GM21447 (cell line): Measurements from ENCODE around the gene KDM5C.
A peak's percentile ranks its signal among the peaks of the same experiment; 100 is the strongest.
"Not testable (repeated sequence)": the region's sequence is repeated elsewhere in the genome, so short reads cannot be mapped to it uniquely, and the experiment has no call there.

Source experiments
- ATAC-seq: cut with Tn5 transposase; IDR thresholded peaks from one replicate; pipeline ENCODE4 v1.9.1; 2021; ENCODE audit not compliant: unreplicated experiment

The KDM5C gene

DNA sequence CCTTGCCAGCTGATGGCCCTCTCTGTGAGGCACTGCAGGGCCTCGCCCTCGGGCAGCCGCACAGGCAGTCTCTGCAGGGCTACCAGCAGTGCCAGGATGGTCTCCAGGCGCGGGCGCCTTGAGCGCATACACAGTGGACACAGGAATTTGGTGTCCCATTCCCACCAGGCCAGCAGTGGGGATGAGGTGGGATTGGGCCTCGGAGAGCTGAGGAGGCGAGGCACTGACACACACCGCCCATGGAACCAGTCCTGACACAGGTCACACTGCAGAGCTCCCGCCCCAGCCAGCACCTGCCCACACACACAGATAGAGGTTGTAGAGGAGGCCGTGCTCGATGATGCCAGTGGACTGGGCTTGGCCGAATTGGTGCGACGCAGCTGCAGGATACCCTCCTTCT, 30.7 kb downstream of the KDM5C start:
- no peak for ATAC-seq

DNA sequence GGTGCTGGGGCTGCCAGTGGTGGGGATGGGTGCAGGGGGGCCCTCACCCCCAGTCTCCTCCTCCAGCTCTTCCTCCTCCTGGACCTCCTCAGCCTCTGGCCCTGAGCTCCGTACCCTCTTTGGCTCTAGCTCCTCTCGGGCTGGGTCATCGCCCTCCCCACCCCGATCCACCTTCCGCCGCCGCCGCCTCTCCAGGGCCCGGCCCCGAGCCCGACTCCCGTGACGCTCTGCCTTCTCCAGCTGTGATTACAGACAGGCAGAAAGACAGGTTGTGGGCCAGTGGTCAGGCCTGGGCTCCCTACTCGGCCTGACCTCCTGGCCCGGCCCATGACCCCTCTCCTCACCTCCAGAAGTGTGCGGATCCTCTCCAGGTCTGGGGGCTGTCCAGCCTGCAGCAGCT, 31.9 kb downstream of the KDM5C start:
- ATAC-seq: no peak

DNA sequence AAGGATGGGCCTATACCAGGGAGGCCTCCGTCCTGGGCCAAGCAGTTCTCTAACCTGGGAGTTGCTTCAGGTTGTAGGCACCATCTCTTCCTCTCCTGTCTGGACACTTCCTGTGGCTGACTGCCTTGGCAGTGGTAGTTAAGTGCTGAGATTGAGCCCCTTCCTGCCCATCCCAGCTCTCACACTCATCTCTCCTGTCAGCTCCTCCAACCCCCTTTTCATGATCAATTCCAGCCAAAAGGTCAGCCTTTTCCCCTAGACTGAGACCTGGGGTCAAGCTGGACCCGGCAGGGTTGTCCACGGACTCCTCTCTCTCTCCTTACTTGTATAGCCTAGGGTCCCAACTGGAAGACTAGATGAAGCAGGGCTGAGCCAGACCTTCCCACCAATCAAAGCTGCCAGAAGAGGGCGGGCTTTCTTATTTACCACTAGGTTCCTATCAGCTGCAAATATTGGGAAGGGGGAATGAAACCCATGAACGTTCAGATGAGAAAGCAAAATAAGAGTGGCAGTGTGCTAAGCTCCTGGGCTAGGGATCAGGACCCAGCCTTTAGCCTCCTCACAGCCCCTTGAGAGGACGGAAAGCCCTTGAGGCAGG, 34.5 kb downstream of the KDM5C start:
- no peak for ATAC-seq

DNA sequence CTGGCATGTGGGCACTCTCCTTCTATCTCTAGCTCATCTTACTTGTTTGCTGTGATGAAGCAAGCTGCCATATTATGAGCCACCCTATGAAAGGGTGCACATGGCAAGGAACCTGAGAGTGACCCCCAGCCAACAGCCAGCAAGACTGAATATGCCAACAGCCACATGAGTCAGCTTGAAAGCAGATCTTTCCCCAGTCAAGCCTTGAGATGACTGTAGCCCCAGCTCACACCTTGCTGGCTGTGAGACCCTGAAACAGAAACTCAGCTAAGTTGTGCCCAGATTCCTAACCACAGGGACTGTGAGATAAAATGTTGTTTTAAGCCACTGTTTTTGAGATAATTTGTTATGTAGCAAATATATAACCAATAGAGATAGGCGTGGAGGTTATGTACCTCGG, 36.2 kb downstream of the KDM5C start:
- peak; percentile 81 for ATAC-seq

DNA sequence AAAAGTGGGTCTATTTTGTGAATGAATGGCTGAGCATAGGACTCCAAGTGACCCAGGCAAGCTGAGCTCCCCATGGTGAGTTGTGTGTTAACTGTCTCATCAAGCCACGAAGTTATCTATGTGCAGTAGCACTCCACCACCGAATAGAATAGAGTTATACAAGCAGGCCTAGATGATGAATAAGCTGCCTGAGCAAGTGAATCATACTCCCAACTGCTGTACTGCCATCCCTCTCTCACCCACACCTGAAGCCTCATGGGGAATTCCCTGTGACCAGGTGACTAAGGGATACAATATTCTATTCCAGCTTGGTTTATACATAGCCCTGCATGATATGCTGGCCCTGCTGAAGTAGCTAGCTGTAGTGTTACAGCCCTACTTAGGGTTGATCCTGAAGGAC, 38.7 kb downstream of the KDM5C start:
- ATAC-seq: no peak

DNA sequence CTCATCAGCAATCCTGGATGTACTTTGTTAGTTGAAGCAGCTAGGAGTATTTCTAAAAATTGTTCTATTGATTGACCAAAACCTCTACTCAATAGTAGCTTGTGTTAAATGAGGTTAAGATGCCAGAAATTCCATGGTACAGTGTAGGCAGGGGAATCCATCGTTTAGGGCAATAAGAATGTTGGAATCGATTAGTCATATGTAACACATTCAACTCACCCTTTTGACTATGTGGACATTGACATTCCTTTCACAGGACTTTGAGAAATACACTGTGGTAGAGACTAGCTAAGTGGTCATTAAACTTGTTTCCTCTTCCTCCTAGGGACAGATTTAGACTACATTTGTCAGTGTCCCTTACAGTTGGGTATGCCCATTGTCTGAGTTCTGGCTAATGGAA, 40.2 kb downstream of the KDM5C start:
- ATAC-seq: no peak

DNA sequence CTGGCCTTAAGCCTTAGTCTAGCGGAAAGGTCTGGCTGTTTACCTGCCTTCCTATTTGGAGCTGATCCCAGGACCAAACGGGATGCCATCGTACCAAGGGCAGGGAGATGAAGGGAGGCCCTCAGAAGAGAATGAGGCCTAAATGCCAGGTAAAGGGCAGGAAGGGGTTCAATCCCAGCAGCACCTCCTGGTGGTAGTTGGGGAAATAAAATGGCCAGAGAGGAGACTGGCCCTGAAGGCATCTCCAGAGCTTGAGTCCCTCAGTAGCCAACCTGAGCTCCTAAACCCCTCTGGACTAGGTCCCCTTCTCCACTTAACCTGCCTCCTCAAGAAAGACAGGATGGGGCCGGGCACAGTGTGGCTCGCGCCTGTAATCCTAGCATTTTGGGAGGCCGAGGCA, 53.7 kb downstream of the KDM5C start:
- ATAC-seq: no peak

DNA sequence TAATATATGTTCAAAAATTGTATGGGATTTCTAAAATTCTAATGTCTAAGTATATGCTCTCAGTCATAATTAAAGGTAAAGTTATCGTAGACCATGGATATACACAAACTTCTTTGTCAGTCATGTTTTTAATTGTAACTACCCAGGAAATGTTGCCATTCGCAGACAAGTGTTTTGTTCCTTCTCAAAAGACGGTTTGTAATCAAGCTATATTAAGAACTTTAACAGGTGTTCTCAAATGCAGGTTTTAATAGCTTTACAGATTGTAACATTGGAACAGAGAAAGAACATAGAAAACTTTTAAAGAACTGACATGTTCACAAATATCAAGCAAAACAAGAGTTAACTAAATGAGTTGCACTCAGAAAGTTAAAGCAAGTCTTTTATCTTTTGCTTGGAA, 58.9 kb downstream of the KDM5C start:
- no peak for ATAC-seq

DNA sequence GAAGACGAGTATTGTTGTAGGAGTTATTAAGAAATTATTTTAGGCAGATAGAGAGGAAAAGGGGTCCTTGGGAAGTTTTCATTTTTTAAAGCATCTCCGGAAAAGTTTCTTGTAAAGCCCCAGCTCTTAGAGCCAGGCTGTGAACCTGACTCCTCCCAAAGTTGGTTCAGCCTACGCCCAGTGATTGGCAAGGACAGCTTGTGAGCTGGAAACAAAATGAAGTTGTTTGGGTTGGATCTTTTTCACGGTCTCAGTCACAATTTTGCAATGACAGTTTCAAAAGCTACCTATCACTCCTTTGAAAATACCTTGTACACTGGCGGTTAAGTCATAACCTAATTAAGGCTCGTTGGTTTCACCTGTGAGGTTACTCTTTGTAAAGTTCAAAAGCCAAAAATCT, 60.4 kb downstream of the KDM5C start:
- ATAC-seq: not testable (repeated sequence)

DNA sequence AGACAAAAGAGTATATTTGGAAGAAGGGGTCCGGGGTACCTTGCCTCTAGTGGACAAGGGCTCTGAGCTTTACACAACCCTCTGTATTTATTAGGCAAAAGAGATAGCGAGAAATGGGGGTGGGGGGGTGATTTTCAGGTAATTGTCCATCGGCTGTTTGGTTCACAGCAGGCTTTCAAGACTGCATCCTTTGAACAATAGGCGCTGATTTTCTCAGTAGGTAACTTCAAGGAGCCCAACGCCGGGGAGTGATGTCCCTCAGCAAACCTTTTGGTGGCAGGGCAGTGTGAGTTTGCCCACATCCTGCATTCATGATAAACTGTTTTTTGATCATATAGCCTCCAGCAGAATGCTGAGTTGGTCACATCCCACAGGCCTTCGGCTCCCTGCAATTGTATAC, 61.6 kb downstream of the KDM5C start:
- ATAC-seq: no peak

DNA sequence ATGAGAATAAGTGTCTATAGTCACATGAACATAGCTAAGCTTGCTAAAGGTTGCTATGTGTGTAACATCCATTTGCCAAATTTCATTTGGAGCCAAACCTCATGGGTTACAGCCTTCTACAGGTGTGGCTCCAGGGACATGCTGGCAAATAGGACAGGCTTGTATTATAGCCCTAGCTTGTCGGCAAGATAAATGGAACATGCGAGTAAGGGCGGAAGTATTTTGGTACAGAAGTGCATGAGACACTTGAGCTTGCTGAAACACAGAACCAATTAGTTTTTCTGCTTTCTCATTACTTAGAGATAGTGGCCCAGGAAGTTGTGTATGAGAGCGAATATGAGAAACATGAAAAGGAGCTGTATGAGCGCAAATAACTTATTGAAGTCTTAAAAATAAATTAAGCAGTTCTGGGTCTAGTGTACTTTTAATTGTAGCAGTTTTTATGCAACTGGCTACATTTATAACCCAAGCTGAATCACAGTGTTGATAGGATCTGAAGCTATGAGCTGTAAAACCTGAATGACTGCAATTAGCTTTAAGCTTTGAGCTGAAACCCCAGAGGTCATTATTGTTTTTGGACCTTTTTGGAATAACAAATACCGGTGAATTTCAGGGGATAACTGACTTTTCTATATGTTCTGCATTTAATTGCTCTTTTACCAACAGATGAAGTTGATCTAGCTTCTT, 64.6 kb downstream of the KDM5C start:
- no peak for ATAC-seq

DNA sequence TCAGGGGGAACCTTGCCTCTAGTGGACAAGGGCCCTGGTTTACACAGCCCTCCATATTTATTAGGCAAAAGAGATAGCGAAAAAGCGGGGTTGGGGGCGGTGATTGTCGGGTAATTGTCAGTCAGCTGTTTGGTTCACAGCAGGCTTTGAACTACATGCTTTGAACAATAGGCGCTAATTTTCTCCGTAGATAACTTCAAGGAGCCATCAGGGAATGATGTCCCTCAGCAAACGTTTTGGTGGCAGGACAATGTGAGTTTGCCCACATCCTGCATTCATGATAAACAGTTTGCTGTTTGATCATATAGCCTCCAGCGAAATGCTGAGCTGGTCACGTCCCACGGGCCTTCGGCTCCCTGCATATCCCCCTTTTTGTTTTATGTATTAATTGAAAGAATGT, 65.8 kb downstream of the KDM5C start:
- ATAC-seq: no peak

DNA sequence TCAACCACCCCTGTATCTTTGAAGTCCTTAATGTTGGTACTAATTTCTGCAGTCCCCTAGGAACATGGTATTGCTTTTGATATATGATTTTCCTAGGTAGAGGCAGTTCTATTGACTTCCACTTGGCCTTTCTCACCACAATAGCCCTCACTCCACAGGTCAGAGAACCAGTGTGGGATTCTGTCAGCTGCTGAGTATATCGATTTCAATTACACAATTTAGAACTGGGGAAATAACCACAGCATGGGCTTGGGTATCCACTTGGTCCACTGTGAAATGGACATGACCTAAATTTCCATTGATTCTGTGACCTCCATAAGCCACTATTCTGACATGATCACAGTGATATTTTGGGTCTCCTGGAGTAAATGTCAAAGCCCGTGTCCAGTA, 68.8 kb downstream of the KDM5C start:
- no peak for ATAC-seq

DNA sequence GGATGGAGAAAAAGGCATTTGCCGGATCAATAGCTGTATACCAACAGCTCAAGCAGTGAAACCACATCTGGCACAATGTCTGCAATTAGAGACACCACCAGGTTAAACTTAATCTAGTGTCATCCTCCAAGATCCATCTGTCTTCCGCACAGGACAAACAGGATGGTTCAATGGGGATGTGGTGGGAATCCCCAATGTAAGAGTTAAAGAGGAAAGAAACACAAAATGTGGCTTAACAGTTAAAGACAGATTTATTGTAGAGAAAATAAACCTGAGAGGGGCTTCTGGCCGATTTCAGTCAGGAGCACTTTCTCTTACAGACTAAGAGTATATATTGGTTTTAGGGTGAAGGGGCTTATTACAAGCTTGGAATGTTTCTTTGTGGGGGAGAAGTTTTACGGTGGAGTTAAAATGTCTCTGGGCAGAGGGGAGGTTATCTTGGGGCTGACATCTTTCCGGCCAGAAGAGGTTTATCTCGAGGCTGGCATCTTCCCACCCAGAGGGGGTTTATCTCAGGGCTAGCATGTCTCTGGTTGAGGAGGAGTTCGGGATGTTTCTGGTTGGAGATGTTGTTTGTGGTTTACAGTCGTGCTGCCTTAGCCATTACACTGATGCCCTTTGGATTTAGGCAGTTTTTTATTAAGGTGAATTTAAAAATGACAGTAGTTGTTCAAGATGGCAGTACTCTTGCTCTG, 69.3 kb downstream of the KDM5C start:
- ATAC-seq: no peak

DNA sequence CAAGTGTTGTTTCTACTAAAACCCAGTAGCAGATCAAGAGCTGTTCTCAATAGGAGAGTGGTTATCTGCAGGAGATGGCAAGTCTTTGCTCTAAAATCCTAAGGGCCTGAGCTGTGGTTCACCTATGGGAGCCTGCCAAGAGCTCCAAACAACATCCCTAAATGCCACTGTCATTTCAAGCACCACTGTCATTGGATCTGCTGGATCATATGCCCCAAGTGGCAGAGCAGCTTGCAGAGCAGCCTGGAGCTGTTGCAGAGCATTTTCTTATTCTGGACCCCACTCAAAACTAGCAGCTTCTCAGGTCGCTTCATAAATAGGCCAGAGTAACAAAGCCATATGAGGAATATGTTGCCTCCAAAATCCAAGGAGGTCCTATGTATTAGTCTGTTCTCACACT, 71.4 kb downstream of the KDM5C start:
- no peak for ATAC-seq
